ENCODE measurements around the gene RPH3AL.

RPH3AL gene

GRCh38 chr17:296906-297690 is 55.5 kb downstream of the RPH3AL start:
- DNase-seq = no peak

GRCh38 chr17:296379-296778 is 56.2 kb downstream of the RPH3AL start:
- no peak for DNase-seq

- no peak for DNase-seq
Observed at GRCh38 chr17:292531-293382, 59.9 kb downstream of the RPH3AL start.

- no peak for DNase-seq
Observed at GRCh38 chr17:292016-292415, 60.6 kb downstream of the RPH3AL start.

DNA sequence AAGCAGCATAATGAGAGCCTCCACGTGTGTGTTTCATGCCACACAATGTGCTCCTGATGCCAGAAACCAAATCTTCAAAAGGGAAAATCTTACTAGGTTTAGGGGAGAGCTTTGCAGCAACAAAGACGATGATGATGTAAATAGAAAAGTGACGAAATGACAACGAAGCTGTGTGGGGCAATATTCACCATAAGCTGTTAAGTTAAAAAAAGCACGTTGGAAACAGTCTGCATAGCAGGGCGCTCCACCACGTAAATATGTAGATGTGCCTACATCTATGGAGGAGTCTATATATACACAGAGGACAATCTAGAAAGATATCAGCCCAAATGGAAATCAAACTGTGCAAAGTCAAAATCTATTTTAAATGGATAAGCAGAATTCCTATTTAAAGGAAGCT is 61.0 kb downstream of the RPH3AL start:
- DNase-seq = no peak

DNA sequence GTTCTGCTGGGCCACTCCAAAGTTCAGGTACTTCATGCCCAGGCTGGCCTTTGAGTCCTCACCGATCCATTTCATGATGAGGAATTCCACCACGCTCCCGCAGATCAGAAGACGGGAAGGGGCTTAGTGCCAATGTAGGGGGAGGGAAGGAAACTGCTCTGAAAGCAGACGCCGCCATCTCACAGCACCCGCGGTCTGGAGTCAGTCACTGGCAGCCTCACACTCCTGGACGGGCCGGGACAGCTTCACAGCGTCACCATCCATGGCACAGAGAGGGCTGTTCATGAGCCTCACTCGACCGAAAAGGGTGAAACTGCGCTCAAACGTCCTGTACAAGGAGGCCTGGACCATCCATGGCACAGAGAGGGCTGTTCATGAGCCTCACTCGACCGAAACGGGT is 62.0 kb downstream of the RPH3AL start:
- DNase-seq = no peak

DNA sequence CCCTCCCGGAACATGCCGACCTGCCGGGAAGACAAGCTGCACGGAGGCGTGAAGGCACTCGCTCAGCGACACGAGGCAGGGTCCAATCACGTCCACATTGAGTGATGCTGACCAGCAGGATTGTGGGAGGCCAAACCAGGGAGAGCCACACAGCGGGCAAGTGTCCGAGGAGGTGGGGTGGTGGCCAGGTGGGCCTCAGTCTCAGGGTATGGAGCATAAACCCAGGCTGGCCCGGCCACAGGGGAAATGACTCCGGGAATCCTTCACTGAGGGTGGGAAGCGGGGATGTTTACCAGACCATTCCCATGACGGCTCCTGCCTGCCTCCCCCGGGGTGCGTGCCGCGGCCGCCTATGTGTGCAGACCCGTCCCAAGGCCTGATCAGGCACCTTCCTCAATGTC is 62.5 kb downstream of the RPH3AL start:
- no peak for DNase-seq

- DNase-seq = no peak
Observed at GRCh38 chr17:289409-289808, 63.2 kb downstream of the RPH3AL start.

DNA sequence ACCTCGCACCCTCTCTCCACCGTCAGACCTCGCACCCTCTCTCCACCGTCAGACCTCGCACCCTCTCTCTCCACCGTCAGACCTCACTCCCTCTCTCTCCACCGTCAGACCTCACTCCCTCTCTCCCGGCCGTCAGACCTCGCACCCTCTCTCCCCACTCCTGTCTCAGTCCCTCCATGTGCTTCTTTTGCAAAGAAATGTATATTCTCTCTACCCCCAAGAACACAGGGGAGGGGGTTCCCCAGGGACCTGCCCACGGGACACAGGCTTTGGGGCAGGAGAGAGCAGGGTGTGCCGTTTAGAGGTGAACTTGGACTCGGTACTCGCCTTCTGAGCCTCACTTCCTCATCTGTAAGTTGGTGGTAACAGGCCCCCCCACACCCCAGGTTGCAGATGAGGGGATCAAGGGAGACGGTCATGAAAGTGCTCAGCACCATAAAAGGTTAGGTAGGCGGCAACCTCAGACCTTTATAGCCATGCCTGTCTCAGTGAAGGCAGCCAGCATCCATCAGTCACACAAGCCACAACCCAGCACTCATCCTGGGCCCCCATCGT is 63.7 kb downstream of the RPH3AL start:
- DNase-seq = no peak

- no peak for DNase-seq
Observed at GRCh38 chr17:286571-286970, 66.0 kb downstream of the RPH3AL start.

- DNase-seq = no peak
Observed at GRCh38 chr17:285751-286422, 66.7 kb downstream of the RPH3AL start.

- no peak for DNase-seq
Observed at GRCh38 chr17:284676-285355, 67.8 kb downstream of the RPH3AL start.

DNA sequence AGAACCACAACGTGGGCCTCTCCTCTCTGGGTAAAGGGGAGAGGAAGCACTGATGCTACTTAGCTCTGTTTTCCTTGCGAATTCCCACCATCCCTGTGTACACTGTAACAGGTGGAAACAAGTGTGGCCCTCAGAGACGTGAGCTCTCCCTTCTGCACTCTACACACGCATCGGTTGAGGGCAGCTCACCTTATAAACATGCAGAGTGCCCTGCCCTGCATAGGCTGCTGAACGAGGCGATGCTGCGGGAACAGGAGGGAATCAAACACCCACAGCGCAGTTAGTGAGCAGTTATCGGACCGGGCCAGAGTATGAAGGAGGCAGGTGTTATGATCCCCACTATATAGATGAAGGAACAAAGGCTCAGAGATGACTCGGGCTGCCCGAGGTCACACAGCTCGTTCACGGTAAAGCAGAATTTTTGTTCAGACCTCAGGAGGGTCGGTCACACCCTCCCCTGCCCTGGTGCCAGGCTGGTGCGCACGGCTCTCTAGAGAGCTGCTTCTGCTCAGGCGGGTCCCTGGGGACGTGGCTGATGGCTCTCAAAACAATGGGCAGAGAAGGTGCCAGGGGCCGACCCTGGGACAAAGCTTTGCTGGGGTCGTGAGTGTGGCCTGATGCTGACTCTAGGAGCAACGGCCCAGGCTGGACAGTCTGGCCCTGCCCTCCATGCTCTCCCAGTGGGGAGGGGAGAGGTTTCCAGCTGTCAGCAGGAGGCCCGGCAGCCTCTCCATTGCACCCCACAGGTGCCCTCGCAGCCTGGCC is 68.5 kb downstream of the RPH3AL start:
- no peak for DNase-seq

DNA sequence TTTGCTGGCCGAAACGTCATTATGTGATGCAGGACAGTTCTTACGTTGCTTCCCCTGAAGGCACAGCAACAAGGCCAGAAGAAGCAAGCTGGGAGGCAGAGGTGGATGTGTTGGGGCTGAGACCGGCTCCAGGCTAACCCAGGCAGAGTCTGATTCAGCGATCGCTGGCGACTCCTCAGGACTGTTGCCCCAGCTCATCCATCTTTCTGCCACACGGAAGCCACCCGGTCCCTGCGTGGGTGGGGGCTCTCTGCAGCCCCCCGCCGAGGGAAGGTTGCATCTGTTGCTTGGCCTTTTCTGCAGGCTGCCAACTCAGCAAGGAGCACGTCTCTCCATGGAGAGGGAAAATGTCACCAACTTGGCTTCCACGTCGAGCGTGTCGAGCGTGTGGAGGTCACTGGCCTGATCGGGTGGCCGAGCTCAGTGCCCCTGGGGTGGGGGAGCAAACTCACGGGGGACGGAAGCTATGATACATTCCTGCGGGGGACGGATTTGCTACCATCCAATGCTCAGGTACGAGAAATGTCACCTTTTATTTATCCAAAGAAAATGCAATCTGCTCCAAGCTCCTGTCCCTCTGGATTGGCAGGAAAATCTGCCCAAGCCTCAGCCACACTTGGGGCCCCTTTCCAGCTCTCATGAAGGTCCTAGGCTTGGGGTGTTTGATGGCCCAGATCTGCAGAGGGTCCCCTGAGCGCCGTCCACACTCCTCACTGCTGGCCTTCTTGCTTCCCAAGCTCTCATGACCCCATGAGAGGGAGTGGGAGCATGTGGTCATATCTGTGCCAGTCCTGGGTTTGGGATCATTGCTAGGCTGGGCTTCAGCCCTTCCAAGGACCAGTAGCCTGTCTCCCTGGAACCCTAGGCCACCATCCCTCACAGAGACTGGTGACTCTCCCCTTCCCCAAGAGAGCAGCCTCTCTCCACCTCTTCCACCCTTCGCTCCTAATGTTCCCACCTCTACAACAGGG is 69.4 kb downstream of the RPH3AL start:
- DNase-seq = no peak

- no peak for DNase-seq
Observed at GRCh38 chr17:282000-282911, 70.4 kb downstream of the RPH3AL start.

- no peak for DNase-seq
Observed at GRCh38 chr17:281365-281999, 71.1 kb downstream of the RPH3AL start.

- DNase-seq = peak; percentile 30
Observed at GRCh38 chr17:280901-281300, 71.7 kb downstream of the RPH3AL start.

- DNase-seq = no peak
Observed at GRCh38 chr17:280216-280615, 72.4 kb downstream of the RPH3AL start.

DNA sequence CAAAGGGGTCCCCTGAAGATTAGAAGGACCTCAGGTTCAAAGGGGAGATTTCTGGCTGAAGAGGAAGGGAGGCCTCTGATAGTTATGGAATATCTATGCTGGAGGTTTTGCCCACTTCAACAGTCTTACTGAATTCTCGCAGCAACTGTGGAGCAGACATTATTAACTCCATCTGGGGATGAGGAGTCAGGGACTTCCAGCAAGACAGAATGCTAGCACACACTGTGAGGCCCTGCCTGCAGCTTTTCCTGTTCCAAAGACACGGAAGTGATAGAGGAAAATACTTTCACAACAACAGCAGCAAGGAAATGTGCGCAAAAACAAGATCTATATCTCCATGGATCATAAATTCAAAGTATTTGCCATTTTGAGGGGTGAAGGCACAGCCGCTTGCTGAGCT is 72.8 kb downstream of the RPH3AL start:
- no peak for DNase-seq

Data from NCI-H2171 treated with DMSO at 0.1 percent for 48 hours (cell line).